ENCODE results near the gene SMAD5.

DNA sequence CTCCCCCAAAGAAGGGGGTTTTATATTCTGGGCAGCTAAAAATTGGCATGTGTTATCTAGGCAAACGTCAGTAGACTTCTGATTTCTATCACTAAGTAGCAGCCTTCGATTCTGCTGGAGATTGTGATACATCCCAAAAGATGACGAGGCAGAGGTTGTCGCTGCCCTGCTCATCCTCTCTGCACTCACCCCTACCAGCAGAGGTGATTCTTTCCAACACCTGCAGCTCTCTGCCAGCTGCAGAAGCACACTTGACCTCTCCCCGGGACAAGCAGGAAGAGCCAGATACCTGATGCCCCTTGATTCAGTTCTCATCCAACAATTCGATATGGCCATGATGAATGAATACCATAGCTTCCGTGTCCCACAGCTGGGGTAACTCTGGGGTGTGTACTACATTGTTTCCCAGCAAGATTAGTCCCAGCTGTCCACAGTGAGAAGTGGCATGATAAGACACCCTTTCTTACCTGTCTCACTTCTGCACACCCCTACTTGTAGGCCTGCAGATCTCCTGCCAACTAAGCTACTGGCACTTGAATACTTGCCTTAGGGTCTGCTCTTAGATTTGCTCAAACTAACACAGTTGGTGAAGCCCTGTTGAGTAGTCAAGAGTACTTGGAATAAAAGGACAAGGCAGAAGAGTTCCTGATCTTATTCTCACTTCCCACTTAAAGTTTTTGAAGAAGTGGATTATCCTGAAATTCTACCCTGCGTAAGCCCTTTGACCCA, 37.6 kb upstream of the SMAD5 start:
- TF ChIP-seq, protein P1, sequence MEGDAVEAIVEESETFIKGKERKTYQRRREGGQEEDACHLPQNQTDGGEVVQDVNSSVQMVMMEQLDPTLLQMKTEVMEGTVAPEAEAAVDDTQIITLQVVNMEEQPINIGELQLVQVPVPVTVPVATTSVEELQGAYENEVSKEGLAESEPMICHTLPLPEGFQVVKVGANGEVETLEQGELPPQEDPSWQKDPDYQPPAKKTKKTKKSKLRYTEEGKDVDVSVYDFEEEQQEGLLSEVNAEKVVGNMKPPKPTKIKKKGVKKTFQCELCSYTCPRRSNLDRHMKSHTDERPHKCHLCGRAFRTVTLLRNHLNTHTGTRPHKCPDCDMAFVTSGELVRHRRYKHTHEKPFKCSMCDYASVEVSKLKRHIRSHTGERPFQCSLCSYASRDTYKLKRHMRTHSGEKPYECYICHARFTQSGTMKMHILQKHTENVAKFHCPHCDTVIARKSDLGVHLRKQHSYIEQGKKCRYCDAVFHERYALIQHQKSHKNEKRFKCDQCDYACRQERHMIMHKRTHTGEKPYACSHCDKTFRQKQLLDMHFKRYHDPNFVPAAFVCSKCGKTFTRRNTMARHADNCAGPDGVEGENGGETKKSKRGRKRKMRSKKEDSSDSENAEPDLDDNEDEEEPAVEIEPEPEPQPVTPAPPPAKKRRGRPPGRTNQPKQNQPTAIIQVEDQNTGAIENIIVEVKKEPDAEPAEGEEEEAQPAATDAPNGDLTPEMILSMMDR (IDR thresholded peaks at IDR 0.05; ENCODE audit: poor library complexity), result no peak
- no peak for TF ChIP-seq EZH2phosphoT487 (IDR thresholded peaks at IDR 0.05; ENCODE audit: low read depth, severe bottlenecking, unreplicated experiment)
